NB4 (cell line): ENCODE data around the gene OLIG1.

Experiments used
- CTCF ChIP-seq: IDR thresholded peaks from one replicate; pipeline ENCODE4 v1.5.1; 2012; ENCODE audit warnings: low read depth, low read length
- MYC ChIP-seq: IDR thresholded peaks from 2 replicates; pipeline ENCODE4 v1.6.1; 2011; ENCODE audit warnings: low read depth, low read length
- POLR2A ChIP-seq: IDR thresholded peaks from 2 replicates; pipeline ENCODE4 v1.6.1; 2011; ENCODE audit warnings: mild to moderate bottlenecking; ENCODE audit not compliant: insufficient read length; ENCODE audit errors: extremely low read depth
- TF ChIP-seq, protein P1 (sequence below): IDR thresholded peaks from 2 replicates; pipeline ENCODE4 v1.6.1; 2011; ENCODE audit warnings: low read depth, low read length

DNA sequence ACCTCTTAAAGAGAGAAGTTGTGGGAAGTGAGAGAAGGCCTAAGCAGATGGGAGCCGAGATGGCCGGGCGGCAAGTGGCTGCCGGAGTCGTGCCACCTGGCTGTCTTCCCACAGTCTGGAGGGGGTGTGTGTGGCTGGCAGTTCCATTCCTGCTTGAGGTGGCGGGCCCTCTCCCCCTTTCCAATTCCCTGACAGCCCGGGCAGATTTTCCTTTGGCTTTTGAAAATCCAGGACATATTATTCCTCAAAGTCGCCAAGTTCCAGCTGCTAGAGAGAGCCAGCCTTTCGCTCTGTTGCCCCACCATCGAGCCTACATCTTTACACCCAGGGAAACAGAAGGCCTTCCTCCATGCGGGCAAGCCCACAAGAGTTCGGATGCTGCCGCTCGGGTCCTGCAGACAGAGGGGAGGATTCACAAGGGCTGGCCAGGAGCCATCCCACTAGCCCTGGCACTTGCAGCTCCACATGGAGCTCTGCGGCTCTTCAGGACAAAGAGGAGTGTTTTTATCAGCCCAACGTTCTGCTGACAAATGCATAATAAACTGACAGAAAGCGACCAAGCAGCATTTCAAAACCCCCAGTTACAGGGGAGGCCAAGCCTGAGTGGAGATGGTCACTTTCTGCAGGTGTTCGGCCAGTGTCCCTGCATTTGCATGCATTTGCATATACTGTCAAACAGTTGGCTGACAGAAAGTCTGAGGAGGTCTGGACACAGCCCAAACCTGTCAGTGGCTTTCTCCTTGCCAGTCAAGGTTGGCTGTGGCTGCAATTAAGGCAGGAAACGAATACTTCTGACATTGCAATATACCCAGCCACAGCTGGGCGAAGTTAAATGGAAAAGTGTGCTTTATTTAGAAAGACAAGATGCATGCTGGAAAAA, 45.9 kb downstream of the OLIG1 start:
- TF ChIP-seq CTCF (no peak), POLR2A (no peak), MYC (no peak)
- TF ChIP-seq, protein P1, sequence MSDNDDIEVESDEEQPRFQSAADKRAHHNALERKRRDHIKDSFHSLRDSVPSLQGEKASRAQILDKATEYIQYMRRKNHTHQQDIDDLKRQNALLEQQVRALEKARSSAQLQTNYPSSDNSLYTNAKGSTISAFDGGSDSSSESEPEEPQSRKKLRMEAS: no peak
